HG03354 (cell line): ENCODE data around the gene MIB2.

ENCODE experiments used
- ATAC-seq: cut with Tn5 transposase; IDR thresholded peaks from one replicate; pipeline ENCODE4 v1.9.1; 2021; ENCODE audit warnings: mild to moderate bottlenecking; ENCODE audit not compliant: unreplicated experiment, poor library complexity, severe bottlenecking

Gene MIB2

DNA sequence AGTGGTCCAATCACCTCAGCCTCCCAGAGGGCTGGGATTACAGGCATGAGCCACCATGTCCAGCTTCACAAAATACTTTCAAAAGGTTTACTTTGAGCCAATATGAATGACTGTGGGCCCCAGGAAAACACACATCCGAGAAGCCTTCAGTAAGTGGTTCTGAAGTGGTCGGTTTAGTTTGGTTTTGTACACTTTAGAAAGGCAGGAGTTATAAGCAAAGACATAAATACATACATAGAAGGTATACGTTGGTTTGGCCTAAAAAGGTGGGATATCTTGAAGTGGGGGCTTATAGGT is 3.2 kb upstream of the MIB2 start:
- ATAC-seq, result no peak

- no peak for ATAC-seq
These were observed 1.7 kb upstream of the MIB2 start for GRCh38 chr1:1613509-1614082.

DNA sequence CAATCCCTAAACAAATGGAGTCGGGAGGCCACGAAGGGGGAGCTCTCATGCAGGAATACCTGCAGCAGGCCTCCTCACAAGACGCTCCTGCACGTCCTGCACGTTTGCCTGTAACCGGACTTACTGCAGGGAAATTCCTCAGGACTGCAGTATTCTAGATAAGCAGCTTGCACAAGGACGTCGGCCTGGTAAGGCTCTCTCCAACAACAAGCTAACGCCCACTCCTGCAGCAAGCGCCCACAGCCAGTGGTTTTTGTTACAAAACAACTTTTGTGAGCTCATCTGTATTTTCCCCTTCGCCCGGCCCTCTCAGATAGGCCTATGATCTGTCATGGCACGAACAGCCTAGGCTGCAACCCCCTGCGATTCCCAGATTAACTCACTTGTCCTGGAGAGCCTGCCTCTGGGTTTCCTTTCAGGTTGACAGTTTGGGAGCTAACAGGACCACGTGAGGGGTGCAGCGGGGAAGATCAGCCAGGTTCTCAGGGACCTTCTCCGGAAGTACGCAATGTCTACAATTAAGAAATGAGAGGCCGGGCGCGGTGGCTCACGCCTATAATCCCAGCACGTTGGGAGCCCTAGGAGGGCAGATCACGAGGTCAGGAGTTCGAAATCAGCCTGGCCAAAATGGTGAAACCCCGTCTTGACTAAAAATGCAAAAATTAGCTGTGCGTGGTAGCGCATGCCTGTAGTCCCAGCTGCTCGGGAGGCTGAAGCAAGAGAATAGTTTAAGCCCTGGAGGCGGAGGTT is 921 bp upstream of the MIB2 start:
- peak; percentile 2 for ATAC-seq

DNA sequence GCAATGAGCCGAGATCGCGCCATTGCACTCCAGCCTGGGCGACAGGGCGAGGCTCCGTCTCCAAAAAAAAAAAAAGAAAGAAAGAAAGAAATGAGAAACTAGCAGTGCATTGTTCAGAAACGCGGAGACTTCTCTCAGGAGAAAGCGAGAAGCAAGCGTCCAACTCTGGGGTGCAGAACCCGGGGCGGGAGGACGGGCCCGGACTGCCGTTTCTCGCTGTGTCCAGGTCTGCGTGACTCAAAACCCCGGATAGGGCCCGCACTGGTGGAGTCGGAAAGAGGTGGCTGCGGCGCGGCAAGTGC is 395 bp upstream of the MIB2 start:
- ATAC-seq, result no peak

- ATAC-seq, result peak; percentile 32
These were observed 918 bp downstream of the MIB2 start for GRCh38 chr1:1616045-1616790.

DNA sequence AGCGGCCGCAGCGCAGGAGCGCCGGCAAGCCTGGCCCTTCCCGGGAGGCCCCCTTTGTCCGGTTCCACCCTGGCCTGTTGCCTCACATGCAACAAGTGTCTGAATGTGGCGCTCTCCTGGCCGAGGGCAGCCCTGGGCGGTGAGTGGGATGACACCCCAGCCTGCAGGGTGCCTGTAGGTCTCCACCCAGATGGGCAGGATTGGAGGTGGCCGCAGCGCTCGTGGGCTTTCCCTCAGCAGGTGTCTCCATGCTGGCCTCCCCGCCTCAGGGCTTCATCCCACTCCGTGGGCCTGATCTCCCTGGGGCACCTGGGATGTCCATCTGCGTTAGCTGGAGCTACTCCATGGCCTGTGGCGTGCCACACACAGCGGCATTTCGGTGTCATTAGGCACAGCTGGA is 1.5 kb downstream of the MIB2 start:
- ATAC-seq, result no peak

GRCh38 chr1:1617516-1617915 is 2.2 kb downstream of the MIB2 start:
- no peak for ATAC-seq

DNA sequence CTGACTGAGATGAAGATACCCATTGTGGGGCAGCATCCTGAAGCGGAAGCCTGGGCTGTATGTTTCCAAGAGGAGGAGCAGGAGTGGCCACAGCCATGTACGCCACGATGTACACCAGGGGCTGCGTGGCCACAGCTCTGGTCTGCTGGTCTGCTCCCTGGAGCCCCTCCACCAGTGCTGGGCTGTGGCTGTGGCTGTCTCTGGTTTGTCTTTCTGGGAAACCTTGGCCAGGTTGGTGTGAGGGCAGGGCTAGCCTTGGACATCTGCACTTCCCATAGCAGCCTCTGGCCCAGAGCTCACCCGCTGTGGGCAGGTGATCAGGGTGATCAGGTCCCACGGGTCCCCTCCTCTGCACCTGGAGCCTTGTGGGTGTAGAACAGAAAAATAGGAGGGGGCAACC is 2.6 kb downstream of the MIB2 start:
- ATAC-seq, result no peak

DNA sequence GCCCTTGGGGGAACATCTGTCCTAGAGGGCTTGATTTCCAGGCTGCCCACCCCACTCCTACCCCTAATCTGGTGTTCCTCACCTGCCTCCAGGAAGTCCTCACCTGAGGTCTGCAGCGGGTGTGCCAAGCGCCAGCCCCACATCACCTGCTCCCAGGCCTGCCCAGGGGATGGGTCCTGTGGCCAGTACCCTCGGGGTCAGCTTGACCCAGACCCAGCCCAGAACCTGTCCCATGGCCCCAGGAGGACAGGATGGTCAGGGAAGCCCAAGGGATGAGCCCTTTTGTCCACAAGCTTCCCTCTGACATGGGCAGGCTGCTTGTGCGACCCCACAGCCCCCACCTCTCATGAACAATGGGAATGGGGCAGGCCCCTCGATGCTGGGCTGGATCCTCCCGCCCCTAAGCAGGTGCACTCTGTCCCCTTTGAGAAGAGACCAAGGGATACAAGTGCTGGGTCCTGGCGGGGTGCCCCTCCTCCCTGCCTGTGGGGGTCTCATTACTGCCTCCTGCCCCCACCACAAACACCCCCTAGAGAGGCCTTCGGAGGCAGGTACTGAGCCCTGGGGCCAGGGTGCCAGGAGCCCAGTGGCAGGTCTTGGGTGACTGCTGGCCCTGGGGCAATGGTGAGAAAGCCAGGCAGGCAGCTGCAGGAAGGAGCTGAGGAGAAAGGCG is 3.2 kb downstream of the MIB2 start:
- no peak for ATAC-seq

DNA sequence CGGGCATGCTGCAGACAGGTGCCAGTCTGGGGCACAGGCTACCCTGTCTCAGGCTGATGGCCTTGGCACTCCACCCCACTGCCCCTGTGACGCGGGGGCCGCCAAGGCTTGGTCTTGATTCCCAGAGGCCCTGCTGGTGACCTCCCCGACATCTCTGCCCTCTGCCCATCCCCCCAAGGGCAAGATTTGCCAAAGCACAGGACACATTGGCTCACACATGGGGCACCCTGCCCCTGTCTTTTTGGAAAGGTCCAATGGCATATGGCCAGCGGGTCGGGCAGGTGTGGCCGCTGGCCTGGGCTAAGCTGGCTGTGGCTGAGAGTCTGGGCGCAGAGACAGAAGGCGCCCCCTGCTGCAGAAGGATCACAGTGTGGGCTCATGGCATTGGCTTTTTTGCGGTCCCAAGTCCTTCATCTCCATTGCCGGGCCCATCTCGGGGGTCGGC is 4.6 kb downstream of the MIB2 start:
- no peak for ATAC-seq

DNA sequence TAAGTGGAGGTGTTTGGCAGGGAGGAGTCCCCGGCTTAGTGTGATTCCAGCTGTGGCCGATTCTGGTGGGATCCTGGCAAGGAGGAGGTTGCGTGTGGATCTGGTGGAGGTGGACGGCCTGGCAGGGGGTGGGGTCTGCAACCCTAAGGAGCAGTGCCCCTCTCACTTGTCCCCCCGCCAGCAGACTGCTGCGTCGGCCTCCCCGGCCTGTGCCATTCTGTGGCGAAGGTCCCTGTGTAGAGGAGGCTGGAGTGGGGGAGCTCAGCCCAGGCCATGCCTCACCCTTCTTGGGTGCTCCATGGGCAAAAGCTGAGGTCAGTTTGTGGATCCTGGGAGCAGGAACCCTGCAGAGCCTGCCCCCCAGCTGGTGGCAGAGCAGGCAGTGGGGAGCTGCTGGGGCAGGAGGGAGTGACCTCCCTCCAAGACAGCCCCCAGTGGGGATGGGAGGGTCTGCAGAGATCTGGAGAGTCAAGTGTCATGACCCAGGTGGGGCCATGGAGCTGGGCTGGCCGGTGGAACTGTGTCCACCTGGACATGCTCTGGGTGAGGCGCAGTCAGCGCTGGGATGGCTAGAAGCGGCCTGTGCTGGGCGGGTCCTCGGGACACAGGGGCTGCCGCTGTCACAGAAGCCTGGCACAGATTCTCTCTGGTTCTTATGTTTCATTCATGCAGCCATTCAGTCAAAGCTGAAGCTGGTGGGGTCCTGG is 5.3 kb downstream of the MIB2 start:
- ATAC-seq, result no peak

- no peak for ATAC-seq
These were observed 6.1 kb downstream of the MIB2 start for GRCh38 chr1:1621173-1622009.

- ATAC-seq, result no peak
These were observed 6.9 kb downstream of the MIB2 start for GRCh38 chr1:1622010-1622787.

DNA sequence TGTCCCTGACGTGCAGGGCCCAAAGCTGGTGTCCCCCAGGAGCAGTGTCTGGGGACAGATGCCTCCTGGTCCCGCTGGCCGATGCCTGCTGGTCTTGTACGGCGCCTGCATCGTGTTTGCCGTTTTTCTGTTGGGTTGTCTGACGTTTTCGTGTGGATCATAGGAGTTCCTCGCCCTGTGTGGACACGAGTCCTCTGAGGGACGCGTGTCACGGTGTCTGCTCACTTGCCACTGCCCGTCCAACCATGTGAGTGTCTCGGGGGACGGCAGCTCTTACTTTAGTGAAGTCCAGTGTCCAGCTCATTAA is 7.4 kb downstream of the MIB2 start:
- no peak for ATAC-seq

DNA sequence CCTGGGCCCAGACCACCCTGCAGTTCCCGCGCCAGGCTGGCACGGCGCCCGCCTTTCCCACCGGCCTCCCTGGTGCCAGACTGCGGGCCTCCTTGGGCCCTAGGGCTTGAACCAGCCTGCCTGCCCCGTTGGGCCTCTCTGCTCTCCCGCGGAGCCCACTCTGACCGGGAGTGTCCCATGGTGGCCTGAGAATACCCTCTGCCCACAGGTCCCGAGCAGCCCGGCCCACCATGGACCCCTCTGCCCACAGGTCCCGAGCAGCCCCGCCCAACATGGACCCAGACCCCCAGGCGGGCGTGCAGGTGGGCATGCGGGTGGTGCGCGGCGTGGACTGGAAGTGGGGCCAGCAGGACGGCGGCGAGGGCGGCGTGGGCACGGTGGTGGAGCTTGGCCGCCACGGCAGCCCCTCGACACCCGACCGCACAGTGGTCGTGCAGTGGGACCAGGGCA is 7.9 kb downstream of the MIB2 start:
- no peak for ATAC-seq

DNA sequence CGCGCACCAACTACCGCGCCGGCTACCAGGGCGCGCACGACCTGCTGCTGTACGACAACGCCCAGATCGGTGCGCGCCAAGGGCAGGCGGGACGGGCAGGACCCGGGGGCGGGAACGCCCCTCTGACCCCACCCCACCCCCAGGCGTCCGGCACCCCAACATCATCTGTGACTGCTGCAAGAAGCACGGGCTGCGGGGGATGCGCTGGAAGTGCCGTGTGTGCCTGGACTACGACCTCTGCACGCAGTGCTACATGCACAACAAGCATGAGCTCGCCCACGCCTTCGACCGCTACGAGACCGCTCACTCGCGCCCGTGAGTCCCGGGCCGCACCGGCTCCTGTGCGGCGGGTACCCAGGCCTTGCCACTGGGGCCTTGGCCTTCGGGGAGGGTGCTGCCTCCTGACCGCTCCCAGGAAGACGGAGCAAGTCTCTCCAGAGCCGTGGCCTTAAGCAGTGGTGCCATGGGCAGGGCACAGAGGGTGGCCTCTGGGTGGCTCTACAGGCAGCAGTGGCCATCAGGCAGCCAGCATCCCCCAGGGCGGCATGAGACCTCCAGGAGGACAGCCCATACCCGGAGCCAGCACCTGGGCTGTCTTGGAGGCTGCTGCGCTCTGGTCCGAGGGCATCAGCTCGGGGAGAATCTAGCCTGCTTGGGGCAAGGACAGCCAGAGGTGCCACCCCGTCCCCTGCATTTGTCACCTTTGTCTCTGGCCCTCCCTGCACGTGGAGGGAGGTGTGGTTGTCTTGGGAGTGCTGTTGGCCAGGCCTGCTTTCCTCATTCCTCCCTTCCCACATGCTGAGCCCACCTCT is 8.5 kb downstream of the MIB2 start:
- ATAC-seq, result no peak

DNA sequence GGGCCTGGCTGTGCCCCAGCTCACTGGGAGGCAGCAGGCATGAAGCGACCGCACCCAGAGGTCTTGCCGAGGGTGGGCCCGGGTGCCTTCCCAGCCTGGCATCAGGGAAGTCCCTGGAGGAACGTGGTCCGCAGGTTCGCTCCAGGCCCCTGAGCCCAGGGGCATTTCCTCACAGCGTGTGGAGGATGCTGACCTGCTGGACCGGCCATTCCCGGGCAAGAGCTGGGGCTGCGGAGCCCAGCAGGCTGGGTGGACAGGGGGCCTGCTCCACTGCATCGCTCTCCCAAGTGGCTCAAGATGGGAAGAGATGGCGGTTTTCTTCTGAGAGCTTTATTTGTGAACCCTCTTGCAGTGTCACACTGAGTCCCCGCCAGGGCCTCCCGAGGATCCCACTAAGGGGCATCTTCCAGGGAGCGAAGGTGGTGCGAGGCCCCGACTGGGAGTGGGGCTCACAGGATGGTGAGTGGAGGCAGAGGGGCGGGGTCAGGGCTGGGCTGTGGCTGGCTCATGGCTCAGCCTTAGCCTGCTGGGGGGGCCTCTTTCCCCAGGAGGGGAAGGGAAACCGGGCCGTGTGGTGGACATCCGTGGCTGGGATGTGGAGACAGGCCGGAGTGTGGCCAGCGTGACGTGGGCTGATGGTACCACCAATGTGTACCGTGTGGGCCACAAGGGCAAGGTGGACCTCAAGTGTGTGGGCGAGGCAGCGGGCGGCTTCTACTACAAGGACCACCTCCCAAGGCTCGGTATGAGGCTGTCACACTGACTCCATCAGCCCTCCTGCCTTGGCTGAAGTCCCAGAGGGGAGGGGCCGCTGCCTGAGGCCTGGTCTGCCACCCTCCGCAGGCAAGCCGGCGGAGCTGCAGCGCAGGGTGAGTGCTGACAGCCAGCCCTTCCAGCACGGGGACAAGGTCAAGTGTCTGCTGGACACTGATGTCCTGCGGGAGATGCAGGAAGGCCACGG is 9.4 kb downstream of the MIB2 start:
- no peak for ATAC-seq
